Natural killer cell treated with Interleukin-12 subunit alpha and Interleukin-12 subunit beta and Interleukin-15 and Interleukin-18, amount 100 ng/mL, for 72 hours (primary cell): ENCODE measurements around the gene COL4A2. TPM values are rescaled to one million over a fixed set of nuclear protein-coding genes. Genes with fewer than 3 reads are reported as not detected.

Experiments used
- ATAC-seq, 2 donors: fragments of 150-1000 bp; cut with Tn5 transposase in 1 of 2; sonication (Bioruptor Pico), chemical (Tn5 transposase) in 1 of 2; 2 replicates each; pipeline ENCODE4 v1.10.0; 2021
- DNase-seq: peaks from one replicate; pipeline ENCODE4 v3.0.0; 2022; ENCODE audit warnings: low spot score
- H3K27ac Mint-ChIP-seq, 2 donors: 1 replicate in 1 of 2; 2 replicates in 1 of 2; pipeline ENCODE4 v1.8.0; 2022; ENCODE audit warnings: mixed read lengths in 2 of 2, mild to moderate bottlenecking in 1 of 2, moderate library complexity in 1 of 2
- H3K27me3 Mint-ChIP-seq, 2 donors: 1 replicate in 1 of 2; 2 replicates in 1 of 2; pipeline ENCODE4 v1.8.0; 2022; ENCODE audit warnings: mixed read lengths in 2 of 2
- H3K36me3 Mint-ChIP-seq: one replicate; pipeline ENCODE4 v1.8.0; 2022; ENCODE audit warnings: mixed read lengths
- H3K4me1 Mint-ChIP-seq, 2 donors: 1 replicate in 1 of 2; 2 replicates in 1 of 2; pipeline ENCODE4 v1.8.0; 2022; ENCODE audit warnings: low read depth in 2 of 2, mixed read lengths in 2 of 2, mild to moderate bottlenecking in 1 of 2
- H3K4me3 Mint-ChIP-seq: one replicate; pipeline ENCODE4 v1.8.0; 2022; ENCODE audit warnings: mixed read lengths
- H3K9me3 Mint-ChIP-seq: 2 replicates; pipeline ENCODE4 v1.8.0; 2022; ENCODE audit warnings: mixed read lengths
- total RNA-seq, 2 donors: library from RNA; stranded (reverse); gene quantifications; one replicate each; pipeline ENCODE4 v1.2.3, GENCODE V29; 2022

Gene COL4A2
- total RNA-seq, 2 donors from 2014 or later: not detected

DNA sequence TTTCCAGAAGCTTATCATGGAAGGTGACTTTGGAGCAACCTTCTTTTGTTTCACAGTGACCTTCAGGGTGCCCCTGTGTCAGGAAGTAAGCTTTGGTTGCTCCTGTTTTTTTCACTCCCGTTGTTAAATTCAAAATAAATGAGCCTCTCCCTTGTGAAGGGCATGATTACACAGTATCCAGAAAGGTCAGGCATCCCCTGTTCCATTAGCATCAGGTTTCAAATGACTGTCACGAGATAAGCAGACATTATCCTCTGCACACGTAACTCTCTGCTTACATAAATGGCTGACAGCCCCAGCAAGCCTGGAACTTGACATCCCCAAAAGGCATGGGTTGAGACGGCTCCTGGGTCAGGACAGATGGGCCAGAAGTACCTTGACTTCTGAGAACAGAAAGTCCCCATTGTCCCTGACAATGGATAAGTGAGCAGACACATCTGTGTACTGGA is 202.4 kb downstream of the COL4A2 start:
- Mint-ChIP-seq H3K4me1 (no peaks in the 10 kb centered on the region), H3K4me3 (no peak overlapping the region), H3K9me3 (no peaks in the 10 kb centered on the region), H3K36me3 (no peaks in the 10 kb centered on the region), H3K27ac (no peak overlapping the region), H3K27me3 (peaks cover 0 to 4% of the 10 kb centered on the region in 2 donors)
- ATAC-seq (no peak), DNase-seq (no peak)

DNA sequence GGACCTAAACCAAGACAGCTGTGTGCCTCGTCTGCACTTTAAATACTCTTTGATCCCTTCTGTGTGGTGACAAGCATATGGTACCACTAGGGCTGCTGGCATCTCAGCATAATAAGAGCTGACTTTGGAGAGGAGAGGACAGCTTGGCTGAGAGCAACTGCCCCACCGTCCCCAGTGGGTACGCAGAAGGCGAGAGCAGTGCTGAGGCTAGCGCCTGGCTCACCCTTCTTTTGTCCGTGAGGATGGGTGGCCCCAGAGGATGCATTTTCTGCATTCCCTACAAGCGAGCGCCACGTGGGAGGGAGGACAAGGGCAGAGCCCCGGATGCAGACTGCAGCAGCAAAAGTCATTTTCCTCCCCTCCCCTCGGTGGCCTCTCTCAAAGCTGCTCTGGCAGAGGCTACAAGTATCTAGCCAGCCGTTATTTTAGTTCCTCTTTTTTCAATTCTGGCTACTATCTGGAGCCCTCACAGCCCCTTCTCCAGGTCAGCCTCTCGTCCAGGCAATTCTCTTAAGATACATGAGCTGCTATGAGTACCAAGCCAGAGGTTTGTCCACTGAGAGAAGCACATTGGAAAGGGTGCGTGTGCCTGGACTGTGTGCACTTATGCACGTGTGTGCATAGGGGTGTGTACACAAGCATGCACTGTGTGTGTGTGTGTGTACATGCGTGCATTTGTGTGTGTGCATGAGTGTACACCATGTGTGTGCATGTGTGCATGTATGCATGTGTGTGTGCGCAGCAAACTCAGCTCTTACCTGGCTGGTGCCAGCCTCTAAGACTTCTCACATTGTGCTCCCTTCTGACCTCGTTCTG is 203.1 kb downstream of the COL4A2 start:
- Mint-ChIP-seq H3K36me3 (no peaks in the 10 kb centered on the region), H3K4me1 (peaks cover 0 to 3% of the 10 kb centered on the region in 2 donors), H3K4me3 (no peak overlapping the region), H3K9me3 (no peaks in the 10 kb centered on the region), H3K27ac (no peak overlapping the region), H3K27me3 (peaks cover 0 to 4% of the 10 kb centered on the region in 2 donors)
- no peak for ATAC-seq
- DNase-seq: no peak

DNA sequence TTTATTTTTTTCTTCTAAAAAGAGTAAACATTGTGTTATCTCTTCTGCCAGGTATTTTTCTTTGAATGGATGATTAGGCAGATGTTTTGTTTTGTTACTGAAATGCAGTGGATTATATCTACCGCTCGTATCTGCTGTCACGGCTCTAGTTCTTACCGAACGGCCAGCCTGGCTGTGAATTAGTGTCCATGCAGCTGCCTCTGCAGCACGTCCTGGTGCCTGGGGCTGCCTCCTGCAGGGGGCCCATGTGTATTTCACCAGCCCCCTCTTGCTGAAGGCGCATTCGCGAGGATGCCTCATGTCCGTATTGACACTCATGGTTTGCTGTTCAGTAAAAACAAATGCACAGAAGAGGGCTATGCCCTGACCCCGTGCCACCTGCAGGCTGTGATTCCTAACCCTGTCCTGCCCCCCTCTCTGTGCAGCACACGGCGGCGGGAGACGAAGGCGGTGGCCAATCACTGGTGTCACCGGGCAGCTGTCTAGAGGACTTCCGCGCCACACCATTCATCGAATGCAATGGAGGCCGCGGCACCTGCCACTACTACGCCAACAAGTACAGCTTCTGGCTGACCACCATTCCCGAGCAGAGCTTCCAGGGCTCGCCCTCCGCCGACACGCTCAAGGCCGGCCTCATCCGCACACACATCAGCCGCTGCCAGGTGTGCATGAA is 204.6 kb downstream of the COL4A2 start:
- Mint-ChIP-seq H3K9me3 (no peaks in the 10 kb centered on the region), H3K4me1 (peaks cover 0 to 4% of the 10 kb centered on the region in 2 donors), H3K4me3 (no peak overlapping the region), H3K27ac (no peak overlapping the region), H3K27me3 (peaks cover 0 to 4% of the 10 kb centered on the region in 2 donors), H3K36me3 (no peaks in the 10 kb centered on the region)
- ATAC-seq: no peak
- no peak for DNase-seq

DNA sequence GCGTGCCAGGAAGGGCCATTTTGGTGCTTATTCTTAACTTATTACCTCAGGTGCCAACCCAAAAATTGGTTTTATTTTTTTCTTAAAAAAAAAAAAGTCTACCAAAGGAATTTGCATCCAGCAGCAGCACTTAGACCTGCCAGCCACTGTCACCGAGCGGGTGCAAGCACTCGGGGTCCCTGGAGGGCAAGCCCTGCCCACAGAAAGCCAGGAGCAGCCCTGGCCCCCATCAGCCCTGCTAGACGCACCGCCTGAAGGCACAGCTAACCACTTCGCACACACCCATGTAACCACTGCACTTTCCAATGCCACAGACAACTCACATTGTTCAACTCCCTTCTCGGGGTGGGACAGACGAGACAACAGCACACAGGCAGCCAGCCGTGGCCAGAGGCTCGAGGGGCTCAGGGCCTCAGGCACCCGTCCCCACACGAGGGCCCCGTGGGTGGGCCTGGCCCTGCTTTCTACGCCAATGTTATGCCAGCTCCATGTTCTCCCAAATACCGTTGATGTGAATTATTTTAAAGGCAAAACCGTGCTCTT is 205.2 kb downstream of the COL4A2 start:
- ATAC-seq: no peak
- H3K27me3 Mint-ChIP-seq: peaks cover 0 to 4% of the 10 kb centered on the region in 2 donors
- no peak overlapping the region for H3K27ac Mint-ChIP-seq
- no peaks in the 10 kb centered on the region for H3K9me3 Mint-ChIP-seq
- DNase-seq: no peak
- no peaks in the 10 kb centered on the region for H3K36me3 Mint-ChIP-seq
- peaks cover 0 to 4% of the 10 kb centered on the region in 2 donors for H3K4me1 Mint-ChIP-seq
- H3K4me3 Mint-ChIP-seq: no peak overlapping the region

DNA sequence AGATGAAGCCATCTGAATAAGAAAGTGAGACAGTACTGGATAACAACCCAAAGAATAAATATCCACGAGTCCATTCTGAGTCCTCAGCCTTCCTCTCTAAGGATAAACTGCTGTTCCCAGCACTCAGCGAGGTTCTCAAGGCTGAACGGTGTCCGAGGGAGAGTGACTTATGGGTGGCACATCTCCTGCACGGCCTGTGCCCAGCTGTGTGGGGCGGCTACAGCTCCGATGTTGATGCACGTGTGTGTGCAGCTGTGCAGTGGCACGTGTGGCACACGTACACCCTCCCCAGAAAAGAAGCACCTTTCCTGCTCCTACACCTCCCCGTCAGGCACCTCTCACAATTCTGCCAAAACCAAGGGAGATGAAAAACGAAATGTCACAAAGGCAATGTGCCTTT is 209.4 kb downstream of the COL4A2 start:
- no peaks in the 10 kb centered on the region for H3K36me3 Mint-ChIP-seq
- peaks cover 0 to 2% of the 10 kb centered on the region in 2 donors for H3K27me3 Mint-ChIP-seq
- no peak overlapping the region for H3K27ac Mint-ChIP-seq
- peaks cover 0 to 4% of the 10 kb centered on the region in 2 donors for H3K4me1 Mint-ChIP-seq
- DNase-seq: no peak
- no peak overlapping the region for H3K4me3 Mint-ChIP-seq
- ATAC-seq: no peak
- no peaks in the 10 kb centered on the region for H3K9me3 Mint-ChIP-seq

DNA sequence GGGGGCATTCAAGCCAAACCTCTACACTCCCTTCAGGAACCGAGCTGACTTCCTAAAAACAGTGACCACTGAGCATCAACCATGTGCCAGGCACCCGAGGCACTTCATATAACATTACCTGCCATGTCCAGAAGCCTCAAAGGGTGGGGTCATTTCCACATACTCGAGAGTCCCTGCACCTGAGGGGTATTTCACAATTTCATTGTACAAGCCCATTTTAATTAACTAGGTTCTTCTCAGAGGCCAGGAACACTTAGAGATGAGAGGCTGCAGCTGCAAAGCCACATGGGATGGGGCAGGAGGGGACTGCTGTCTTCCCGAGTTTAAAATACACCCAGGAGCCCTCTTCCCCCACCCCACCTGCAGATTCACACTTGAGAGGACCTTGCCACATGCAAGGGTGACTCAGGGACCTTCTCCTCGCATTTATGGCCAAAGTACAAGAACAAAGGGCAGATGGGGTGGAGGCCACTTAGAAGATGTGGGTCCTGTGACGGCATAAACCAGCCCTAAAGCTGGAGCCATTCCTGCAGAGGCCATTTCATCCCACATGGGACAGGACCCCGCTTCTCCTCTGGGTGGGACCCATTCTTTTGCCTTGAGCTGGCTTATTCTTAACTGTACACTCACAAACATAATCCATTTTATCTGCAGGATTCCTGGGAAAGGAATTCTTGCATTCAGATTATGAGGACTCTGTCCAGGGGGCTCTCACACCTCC is 210.6 kb downstream of the COL4A2 start:
- no peak overlapping the region for H3K27ac Mint-ChIP-seq
- no peak for ATAC-seq
- H3K4me1 Mint-ChIP-seq: peaks cover 0 to 4% of the 10 kb centered on the region in 2 donors
- H3K27me3 Mint-ChIP-seq: peaks cover 0 to 2% of the 10 kb centered on the region in 2 donors
- H3K4me3 Mint-ChIP-seq: no peak overlapping the region
- no peak for DNase-seq
- no peaks in the 10 kb centered on the region for H3K9me3 Mint-ChIP-seq
- H3K36me3 Mint-ChIP-seq: no peaks in the 10 kb centered on the region

DNA sequence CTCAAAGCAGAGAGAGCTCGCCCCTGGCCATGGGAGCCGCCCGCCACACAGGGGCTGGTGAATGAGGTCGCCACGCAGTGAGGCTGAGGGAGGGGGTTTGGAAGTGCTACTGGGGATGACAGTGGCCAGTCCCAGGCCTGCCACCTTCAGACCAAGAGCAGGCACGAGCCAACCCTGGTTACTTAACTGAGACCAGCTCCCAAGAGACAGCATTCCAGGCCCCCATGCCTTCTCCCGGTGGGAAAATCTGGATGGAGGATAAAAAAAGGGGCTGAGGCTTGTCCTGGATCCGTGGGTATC is 211.1 kb downstream of the COL4A2 start:
- H3K27me3 Mint-ChIP-seq: peaks cover 0 to 2% of the 10 kb centered on the region in 2 donors
- H3K9me3 Mint-ChIP-seq: no peaks in the 10 kb centered on the region
- ATAC-seq (no peak), DNase-seq (no peak)
- no peak overlapping the region for H3K4me3 Mint-ChIP-seq
- no peak overlapping the region for H3K27ac Mint-ChIP-seq
- no peaks in the 10 kb centered on the region for H3K36me3 Mint-ChIP-seq
- H3K4me1 Mint-ChIP-seq: peaks cover 0 to 4% of the 10 kb centered on the region in 2 donors

DNA sequence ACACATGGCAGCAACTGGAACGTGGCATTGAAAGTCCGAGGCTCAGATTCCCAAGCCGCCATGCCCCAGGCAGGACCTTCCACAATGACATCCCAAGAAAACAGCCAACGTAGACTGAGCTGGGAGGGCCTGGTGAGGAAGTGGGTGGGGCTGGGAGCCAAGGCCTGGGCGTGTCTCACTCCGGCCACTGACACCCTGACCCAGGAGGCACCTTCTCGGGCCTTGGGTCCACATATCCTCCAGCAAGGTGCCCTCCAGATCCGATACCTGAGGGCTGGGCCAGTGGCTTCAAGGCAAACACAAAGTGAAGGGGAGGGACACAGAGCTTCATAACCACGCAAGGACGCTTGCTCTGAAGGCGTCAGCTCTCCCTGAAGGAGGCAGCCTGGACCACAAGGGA is 211.5 kb downstream of the COL4A2 start:
- no peaks in the 10 kb centered on the region for H3K9me3 Mint-ChIP-seq
- no peaks in the 10 kb centered on the region for H3K36me3 Mint-ChIP-seq
- H3K4me1 Mint-ChIP-seq: peaks cover 0 to 4% of the 10 kb centered on the region in 2 donors
- no peak for ATAC-seq
- DNase-seq: no peak
- H3K27ac Mint-ChIP-seq: no peak overlapping the region
- H3K27me3 Mint-ChIP-seq: peaks cover 0 to 2% of the 10 kb centered on the region in 2 donors
- H3K4me3 Mint-ChIP-seq: no peak overlapping the region

DNA sequence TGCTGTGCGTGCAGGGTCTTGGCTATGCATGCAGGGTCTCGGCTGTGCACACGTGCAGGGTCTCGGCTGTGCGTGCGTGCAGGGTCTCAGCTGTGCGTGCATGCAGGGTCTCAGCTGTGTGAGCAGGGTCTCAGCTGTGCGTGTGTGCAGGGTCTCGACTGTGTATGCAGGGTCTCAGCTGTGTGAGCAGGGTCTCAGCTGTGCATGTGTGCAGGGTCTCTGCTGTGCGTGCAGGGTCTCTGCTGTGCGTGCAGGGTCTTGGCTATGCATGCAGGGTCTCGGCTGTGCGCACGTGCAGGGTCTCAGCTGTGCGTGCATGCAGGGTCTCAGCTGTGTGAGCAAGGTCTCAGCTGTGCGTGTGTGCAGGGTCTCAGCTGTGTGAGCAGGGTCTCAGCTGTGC is 212.0 kb downstream of the COL4A2 start:
- no peak overlapping the region for H3K27ac Mint-ChIP-seq
- ATAC-seq: no peak
- H3K4me3 Mint-ChIP-seq: no peak overlapping the region
- H3K4me1 Mint-ChIP-seq: peaks cover 0 to 4% of the 10 kb centered on the region in 2 donors
- H3K27me3 Mint-ChIP-seq: peaks cover 0 to 2% of the 10 kb centered on the region in 2 donors
- H3K36me3 Mint-ChIP-seq: no peaks in the 10 kb centered on the region
- H3K9me3 Mint-ChIP-seq: no peaks in the 10 kb centered on the region
- DNase-seq: no peak

DNA sequence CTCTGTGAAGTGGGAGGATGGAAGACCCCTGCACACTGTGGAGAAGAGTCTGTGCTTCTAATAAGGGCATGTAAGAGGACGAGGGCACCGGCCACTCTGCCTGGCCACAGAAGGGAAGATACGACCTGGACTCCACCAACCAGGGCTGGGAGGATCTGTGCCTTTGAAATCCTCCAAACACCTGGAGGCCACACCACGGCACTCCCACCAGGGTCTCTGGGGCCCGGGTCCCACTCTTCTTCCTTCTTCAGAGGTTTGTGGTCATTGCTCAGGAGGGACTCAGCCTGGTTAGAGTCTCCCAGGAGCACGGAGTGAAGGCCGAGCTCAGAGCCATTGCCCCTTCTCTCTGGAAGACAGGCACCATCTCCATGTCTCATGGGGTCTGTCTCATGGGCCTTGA is 212.4 kb downstream of the COL4A2 start:
- no peak overlapping the region for H3K27ac Mint-ChIP-seq
- no peaks in the 10 kb centered on the region for H3K9me3 Mint-ChIP-seq
- no peak for DNase-seq
- H3K36me3 Mint-ChIP-seq: no peaks in the 10 kb centered on the region
- H3K4me1 Mint-ChIP-seq: peaks cover 0 to 9% of the 10 kb centered on the region in 2 donors
- no peak for ATAC-seq
- H3K4me3 Mint-ChIP-seq: no peak overlapping the region
- H3K27me3 Mint-ChIP-seq: peaks cover 0 to 2% of the 10 kb centered on the region in 2 donors

DNA sequence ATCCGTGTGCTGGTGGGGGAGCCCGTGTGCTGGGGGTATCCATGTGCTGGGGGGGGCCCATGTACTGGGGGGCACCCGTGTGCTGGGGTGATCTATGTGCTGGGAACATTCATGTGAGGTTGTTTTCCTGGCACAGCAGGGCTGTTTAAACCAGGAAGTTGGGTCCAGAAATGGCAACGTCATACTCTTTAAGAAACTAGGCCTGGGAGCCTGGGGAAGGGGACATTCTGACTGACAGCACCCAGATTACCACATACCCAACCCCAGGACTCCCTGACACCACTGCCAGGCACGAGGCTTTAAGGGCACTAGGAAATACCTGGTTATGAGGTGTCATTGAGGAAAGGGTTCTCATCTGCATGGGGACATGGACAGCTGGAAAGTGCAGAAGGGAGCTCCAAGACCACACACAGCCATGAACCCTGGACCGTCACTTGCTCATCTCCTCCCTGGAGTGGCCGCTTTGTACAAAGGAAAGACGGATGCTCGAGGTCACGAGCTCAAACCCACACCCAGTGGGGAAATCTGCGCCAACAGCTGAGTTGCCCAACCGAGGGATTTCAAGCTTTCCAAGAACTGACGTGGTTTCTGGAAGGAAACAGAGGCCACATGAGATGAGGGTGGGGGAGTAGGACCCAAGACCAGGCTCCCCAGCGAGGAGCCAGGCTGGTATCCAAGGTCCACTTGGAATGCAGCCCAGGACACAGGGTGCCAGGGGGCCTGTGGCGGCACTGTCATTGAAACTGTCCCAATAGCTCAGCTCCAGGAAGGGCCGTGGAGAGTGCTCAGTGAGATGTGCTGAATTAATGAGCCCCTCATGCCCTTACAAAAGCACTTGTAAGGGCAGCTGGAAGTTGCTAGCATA is 213.6 kb downstream of the COL4A2 start:
- no peak for ATAC-seq
- no peak for DNase-seq
- Mint-ChIP-seq H3K36me3 (no peaks in the 10 kb centered on the region), H3K27me3 (peaks cover 0 to 2% of the 10 kb centered on the region in 2 donors), H3K9me3 (no peaks in the 10 kb centered on the region), H3K4me3 (no peak overlapping the region), H3K4me1 (peaks cover 0 to 7% of the 10 kb centered on the region in 2 donors), H3K27ac (no peak overlapping the region)

DNA sequence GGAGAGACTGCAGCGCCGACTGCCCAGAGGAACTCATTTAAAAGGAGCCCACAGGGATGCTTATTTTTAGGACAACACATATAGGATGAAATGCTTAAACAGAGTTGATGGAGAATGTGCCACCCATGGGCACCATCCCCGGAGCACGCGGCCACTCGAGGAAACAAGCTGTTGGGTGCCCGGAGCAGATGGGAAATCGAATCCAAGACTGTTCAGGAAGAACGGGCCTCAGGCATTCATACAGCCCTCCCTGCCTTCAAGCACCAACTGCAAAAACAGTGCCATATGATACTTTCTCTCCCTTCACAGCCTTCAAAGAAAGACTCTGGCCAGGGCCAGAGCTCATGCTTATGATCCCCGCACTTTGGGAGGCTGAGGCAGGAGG is 214.2 kb downstream of the COL4A2 start:
- H3K4me1 Mint-ChIP-seq: peaks cover 0 to 7% of the 10 kb centered on the region in 2 donors
- ATAC-seq (no peak), DNase-seq (no peak)
- peaks cover 0 to 2% of the 10 kb centered on the region in 2 donors for H3K27me3 Mint-ChIP-seq
- H3K27ac Mint-ChIP-seq: no peak overlapping the region
- no peaks in the 10 kb centered on the region for H3K36me3 Mint-ChIP-seq
- no peak overlapping the region for H3K4me3 Mint-ChIP-seq
- H3K9me3 Mint-ChIP-seq: no peaks in the 10 kb centered on the region

DNA sequence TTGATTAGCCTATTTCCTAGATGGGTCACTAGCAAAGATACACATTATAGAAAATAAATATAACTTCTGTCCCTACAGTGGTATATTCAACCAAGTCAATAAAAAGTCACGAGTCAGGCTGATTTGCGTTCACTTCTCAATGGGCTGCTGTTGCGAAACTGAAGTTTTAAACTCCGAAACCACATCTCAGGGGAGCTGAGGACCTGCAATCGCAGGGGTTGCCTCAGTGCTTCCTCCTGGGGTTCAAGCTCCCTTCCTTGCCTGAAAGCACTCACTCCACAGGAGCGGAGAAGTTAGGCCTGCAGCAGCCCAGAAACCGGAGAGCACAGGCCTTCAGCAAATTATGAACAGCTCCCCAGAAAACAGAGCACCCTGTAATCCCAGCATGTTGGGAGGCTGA is 214.9 kb downstream of the COL4A2 start:
- no peak overlapping the region for H3K27ac Mint-ChIP-seq
- no peaks in the 10 kb centered on the region for H3K9me3 Mint-ChIP-seq
- peaks cover 0 to 7% of the 10 kb centered on the region in 2 donors for H3K4me1 Mint-ChIP-seq
- peaks cover 0 to 2% of the 10 kb centered on the region in 2 donors for H3K27me3 Mint-ChIP-seq
- DNase-seq (no peak), ATAC-seq (no peak)
- no peaks in the 10 kb centered on the region for H3K36me3 Mint-ChIP-seq
- H3K4me3 Mint-ChIP-seq: no peak overlapping the region
